HCT116 (cell line): Measurements from ENCODE around the gene TOX3. TPM values are rescaled to one million over a fixed set of nuclear protein-coding genes. Genes with fewer than 3 reads are reported as not detected.

Experiments
- ATAC-seq: fragments of 200-7000 bp; cut with Tn5 transposase; 2 replicates; pipeline ENCODE4 v1.9.1; 2020; ENCODE audit warnings: mild to moderate bottlenecking, moderate library complexity
- BruUV-seq: library from RNA; stranded (reverse); fragments of 400-500 nt; replicated peaks from 2 replicates; lab custom pipeline; 2021; lab: Mats Ljungman, UMichigan
- CTCF ChIA-PET: fragments of 300-600 bp; sonication (Branson Sonifier 250); formaldehyde crosslinking; loops from one replicate; lab custom pipeline; 2021; ENCODE audit warnings: antibody characterized with exemption; lab: Charles Lee
- POLR2A ChIA-PET: fragments of 300-600, 350-600 bp; sonication (Branson Sonifier 250); formaldehyde crosslinking; loops from one replicate; lab custom pipeline; 2021; ENCODE audit warnings: antibody characterized with exemption; lab: Charles Lee
- RAD21 ChIA-PET, 2 experiments: fragments of 300-600 bp; sonication (Branson Sonifier 250); formaldehyde crosslinking; loops; one replicate each; lab custom pipeline; 2023; ENCODE audit warnings: low total read pairs in 2 of 2; ENCODE audit not compliant: uncharacterized antibody in 2 of 2, unreplicated experiment in 2 of 2, low non-redundant PET in 1 of 2; lab: Charles Lee
- DNase-seq: peaks from one replicate; pipeline ENCODE4 v3.0.0-alpha.2; 2010; ENCODE audit warnings: low read depth, low spot score
- H2AFZ ChIP-seq: fragments of 200-600 bp; shearing (Covaris generic), sonication (generic); 2 replicates; pipeline ENCODE4 v1.6.1; 2017; ENCODE audit warnings: low read depth, mixed run types, mixed read lengths, antibody characterized with exemption, low read length; ENCODE audit not compliant: poor library complexity, severe bottlenecking
- H3K27ac ChIP-seq: 2 replicates; pipeline ENCODE4 v1.5.1; 2012; ENCODE audit warnings: low read depth, low read length
- H3K27me3 ChIP-seq: fragments of 200-600 bp; sonication (generic); 2 replicates; pipeline ENCODE4 v1.6.1; 2016; ENCODE audit warnings: mixed run types, low read length, mixed read lengths; ENCODE audit not compliant: insufficient read depth
- H3K36me3 ChIP-seq, 2 experiments: fragments of 200-500 bp in 1 of 2; fragments of 200-600 bp in 1 of 2; sonication (Bioruptor generic) in 1 of 2; sonication (generic) in 1 of 2; 2 replicates each; pipeline versions ENCODE4 v1.5.1 to v1.6.1; 2014 to 2016; ENCODE audit warnings: low read length in 2 of 2, inconsistent platforms in 1 of 2, mixed read lengths in 1 of 2, mixed run types in 1 of 2; ENCODE audit not compliant: insufficient read depth in 2 of 2, control insufficient read depth in 1 of 2
- H3K4me1 ChIP-seq, 2 experiments: fragments of 200-600 bp in 1 of 2; sonication (generic) in 1 of 2; 2 replicates each; pipeline versions ENCODE4 v1.5.1 to v1.6.1; 2012 to 2017; ENCODE audit warnings: low read length in 2 of 2, inconsistent platforms in 1 of 2, mild to moderate bottlenecking in 1 of 2, mixed read lengths in 1 of 2, mixed run types in 1 of 2, moderate library complexity in 1 of 2; ENCODE audit not compliant: insufficient read depth in 2 of 2, control insufficient read depth in 1 of 2
- H3K4me2 ChIP-seq: fragments of 200-600 bp; sonication (generic); 2 replicates; pipeline ENCODE4 v1.6.1; 2017; ENCODE audit warnings: mixed run types, low read length, mixed read lengths
- H3K4me3 ChIP-seq, 2 experiments: fragments of 200-600 bp in 1 of 2; sonication (generic) in 1 of 2; replicated peaks in 1 of 2; 2 replicates each; pipeline ENCODE4 v1.5.1; 2011 to 2016; ENCODE audit warnings: low read length in 2 of 2, control low read depth in 1 of 2, low read depth in 1 of 2, mild to moderate bottlenecking in 1 of 2, mixed read lengths in 1 of 2, mixed run types in 1 of 2
- H3K79me2 ChIP-seq: fragments of 200-600 bp; sonication (generic); 2 replicates; pipeline ENCODE4 v1.6.1; 2017; ENCODE audit warnings: mild to moderate bottlenecking, mixed run types, low read length, moderate library complexity, mixed read lengths; ENCODE audit not compliant: insufficient read depth
- H3K9ac ChIP-seq: fragments of 200-600 bp; sonication (generic); 2 replicates; pipeline ENCODE4 v1.6.1; 2016; ENCODE audit warnings: low read length, mixed read lengths
- H3K9me2 ChIP-seq: fragments of 200-600 bp; sonication (generic), shearing (Covaris generic); 2 replicates; pipeline ENCODE4 v1.6.1; 2017; ENCODE audit warnings: mixed run types, mild to moderate bottlenecking, moderate library complexity; ENCODE audit not compliant: insufficient read depth
- H3K9me3 ChIP-seq, 2 experiments: fragments of 200-500 bp in 1 of 2; fragments of 200-600 bp in 1 of 2; sonication (Bioruptor generic) in 1 of 2; sonication (generic) in 1 of 2; 2 replicates each; pipeline ENCODE4 v1.6.1; 2014 to 2017; ENCODE audit warnings: low read length in 2 of 2, mixed read lengths in 2 of 2, inconsistent platforms in 1 of 2, low read depth in 1 of 2, mild to moderate bottlenecking in 1 of 2, mixed run types in 1 of 2, moderate library complexity in 1 of 2; ENCODE audit not compliant: control insufficient read depth in 1 of 2, insufficient read depth in 1 of 2
- H4K20me1 ChIP-seq: fragments of 200-600 bp; sonication (generic), shearing (Covaris generic); 2 replicates; pipeline ENCODE4 v1.6.1; 2017; ENCODE audit warnings: mixed run types, mild to moderate bottlenecking, moderate library complexity; ENCODE audit not compliant: insufficient read depth
- EGR1 ChIP-seq: IDR thresholded peaks from 2 replicates; pipeline ENCODE4 v1.6.1; 2012; ENCODE audit warnings: low read depth
- intact Hi-C: fragments of 100-400 bp; cut with micrococcal nuclease; formaldehyde crosslinking; loops from 2 replicates; pipeline ENCODE4 v1.10.0; 2022
- total RNA-seq: library from RNA; stranded (reverse); gene quantifications from one replicate; pipeline ENCODE4 v1.2.1, GENCODE V29; 2021; ENCODE audit not compliant: unreplicated experiment
- TF ChIP-seq, protein P1 (sequence below): IDR thresholded peaks from 2 replicates; pipeline ENCODE4 v1.6.1; 2012; ENCODE audit warnings: low read depth
- TF ChIP-seq, protein P2 (sequence below): IDR thresholded peaks from 2 replicates; pipeline ENCODE4 v1.6.1; 2012

The TOX3 gene
- total RNA-seq, 1 experiment from 2014 or later: not detected

DNA sequence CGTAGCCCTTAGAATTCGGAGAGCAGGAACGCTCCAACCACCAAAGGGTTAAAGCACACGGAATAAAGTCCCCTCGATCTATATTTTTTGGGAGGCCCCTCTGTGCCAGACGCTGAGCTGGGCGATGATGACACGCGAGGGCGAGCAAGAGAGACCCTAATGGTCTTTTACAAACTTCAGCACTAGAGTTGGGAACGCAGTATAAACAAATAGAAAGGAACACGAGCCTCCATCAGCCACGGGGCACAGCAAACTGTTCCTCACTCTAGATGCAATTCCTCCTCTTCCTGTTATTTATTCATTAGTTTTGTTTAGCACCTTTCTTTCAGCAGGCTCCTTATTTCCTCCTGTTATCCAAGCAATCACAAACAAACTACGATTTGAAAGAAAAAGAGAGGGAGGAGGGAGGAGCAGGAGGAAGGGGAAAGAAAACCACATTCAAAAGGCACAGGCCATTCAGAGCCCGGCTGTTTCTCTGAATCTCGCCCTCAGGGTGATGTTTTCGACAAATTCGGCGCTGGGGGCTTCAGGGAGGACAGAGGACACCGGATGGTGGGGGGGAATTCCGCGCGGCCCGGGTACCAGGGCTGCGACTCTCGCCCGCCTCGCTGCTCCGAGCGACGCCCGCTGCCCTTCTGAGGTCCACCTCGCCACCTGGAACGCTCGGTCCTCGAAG is 1.6 kb downstream of the TOX3 start:
- H3K4me3 ChIP-seq: no peak overlapping the region

More for the DNA sequence above, 1.6 kb downstream of the TOX3 start:
- no peaks in the 10 kb centered on the region for H3K4me1 ChIP-seq
- H3K36me3 ChIP-seq: no peaks in the 10 kb centered on the region
- ChIA-PET CTCF (no interaction called here), POLR2A (no interaction called here), RAD21 (no interaction called here)
- BruUV-seq: no TSS peak
- no peaks in the 10 kb centered on the region for H3K27me3 ChIP-seq
- intact Hi-C loops: no loop called here
- H4K20me1 ChIP-seq: no peaks in the 10 kb centered on the region
- H3K27ac ChIP-seq: no peak overlapping the region
- H3K9me2 ChIP-seq: no peaks in the 10 kb centered on the region
- no peak overlapping the region for H2AFZ ChIP-seq
- no peak for TF ChIP-seq EGR1
- TF ChIP-seq, protein P1, sequence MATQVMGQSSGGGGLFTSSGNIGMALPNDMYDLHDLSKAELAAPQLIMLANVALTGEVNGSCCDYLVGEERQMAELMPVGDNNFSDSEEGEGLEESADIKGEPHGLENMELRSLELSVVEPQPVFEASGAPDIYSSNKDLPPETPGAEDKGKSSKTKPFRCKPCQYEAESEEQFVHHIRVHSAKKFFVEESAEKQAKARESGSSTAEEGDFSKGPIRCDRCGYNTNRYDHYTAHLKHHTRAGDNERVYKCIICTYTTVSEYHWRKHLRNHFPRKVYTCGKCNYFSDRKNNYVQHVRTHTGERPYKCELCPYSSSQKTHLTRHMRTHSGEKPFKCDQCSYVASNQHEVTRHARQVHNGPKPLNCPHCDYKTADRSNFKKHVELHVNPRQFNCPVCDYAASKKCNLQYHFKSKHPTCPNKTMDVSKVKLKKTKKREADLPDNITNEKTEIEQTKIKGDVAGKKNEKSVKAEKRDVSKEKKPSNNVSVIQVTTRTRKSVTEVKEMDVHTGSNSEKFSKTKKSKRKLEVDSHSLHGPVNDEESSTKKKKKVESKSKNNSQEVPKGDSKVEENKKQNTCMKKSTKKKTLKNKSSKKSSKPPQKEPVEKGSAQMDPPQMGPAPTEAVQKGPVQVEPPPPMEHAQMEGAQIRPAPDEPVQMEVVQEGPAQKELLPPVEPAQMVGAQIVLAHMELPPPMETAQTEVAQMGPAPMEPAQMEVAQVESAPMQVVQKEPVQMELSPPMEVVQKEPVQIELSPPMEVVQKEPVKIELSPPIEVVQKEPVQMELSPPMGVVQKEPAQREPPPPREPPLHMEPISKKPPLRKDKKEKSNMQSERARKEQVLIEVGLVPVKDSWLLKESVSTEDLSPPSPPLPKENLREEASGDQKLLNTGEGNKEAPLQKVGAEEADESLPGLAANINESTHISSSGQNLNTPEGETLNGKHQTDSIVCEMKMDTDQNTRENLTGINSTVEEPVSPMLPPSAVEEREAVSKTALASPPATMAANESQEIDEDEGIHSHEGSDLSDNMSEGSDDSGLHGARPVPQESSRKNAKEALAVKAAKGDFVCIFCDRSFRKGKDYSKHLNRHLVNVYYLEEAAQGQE: no peak
- TF ChIP-seq, protein P2, sequence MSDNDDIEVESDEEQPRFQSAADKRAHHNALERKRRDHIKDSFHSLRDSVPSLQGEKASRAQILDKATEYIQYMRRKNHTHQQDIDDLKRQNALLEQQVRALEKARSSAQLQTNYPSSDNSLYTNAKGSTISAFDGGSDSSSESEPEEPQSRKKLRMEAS: no peak
- no peaks in the 10 kb centered on the region for H3K79me2 ChIP-seq
- ATAC-seq: no peak
- H3K9ac ChIP-seq: no peak overlapping the region
- no peak overlapping the region for H3K4me2 ChIP-seq
- peaks cover 0 to 4% of the 10 kb centered on the region in 2 experiments; a peak in 1 of 4 replicates for H3K9me3 ChIP-seq
- no peak for DNase-seq
